Cardiac septum (tissue), 1 donor: ENCODE measurements around the gene PIP4K2A. TPM values are rescaled to one million over a fixed set of nuclear protein-coding genes. Genes with fewer than 3 reads are reported as not detected.
"Not testable (repeated sequence)": the region's sequence is repeated elsewhere in the genome, so short reads cannot be mapped to it uniquely, and the experiment has no call there.

ENCODE experiments used
- DNase-seq: peaks from one replicate; pipeline ENCODE4 v3.0.0-alpha.2; 2020; ENCODE audit warnings: low spot score
- intact Hi-C: fragments of 100-400 bp; cut with DNase I; formaldehyde crosslinking; loops from one replicate; pipeline ENCODE4 v1.14.0; 2022
- total RNA-seq: library from RNA; stranded (reverse); fragmentation: NEBNext Ultra II Directional; extraction: Animal tissue kit (Norgen Biotek cat#: 25700); gene quantifications from one replicate; pipeline ENCODE4 v1.2.1, GENCODE V29; 2021
- donor health status: DM: no; HTN: no; CAD: no.

The PIP4K2A gene
- total RNA-seq, 1 donor from 2014 or later, result 20.0 TPM

- no peak for DNase-seq
- intact Hi-C loops, result no loop called here
Measured at GRCh38 chr10:22700489-22700888, 13.9 kb downstream of the PIP4K2A start.

GRCh38 chr10:22699976-22700375 is 14.4 kb downstream of the PIP4K2A start:
- intact Hi-C loops, result no loop called here
- DNase-seq, result no peak

- DNase-seq, result no peak
- intact Hi-C loops, result no loop called here
Measured at GRCh38 chr10:22698941-22699440, 15.4 kb downstream of the PIP4K2A start.

GRCh38 chr10:22697800-22698199 is 16.6 kb downstream of the PIP4K2A start:
- DNase-seq, result no peak
- intact Hi-C loops, result no loop called here

- intact Hi-C loops, result no loop called here
- DNase-seq, result no peak
Measured at GRCh38 chr10:22697101-22697500, 17.3 kb downstream of the PIP4K2A start.

- intact Hi-C loops, result no loop called here
- no peak for DNase-seq
Measured at GRCh38 chr10:22693860-22694259, 20.5 kb downstream of the PIP4K2A start.

- intact Hi-C loops, result no loop called here
- no peak for DNase-seq
Measured at GRCh38 chr10:22693371-22693784, 21.0 kb downstream of the PIP4K2A start.

GRCh38 chr10:22692119-22692518 is 22.3 kb downstream of the PIP4K2A start:
- DNase-seq, intact Hi-C loops: not testable (repeated sequence)

GRCh38 chr10:22690614-22691431 is 23.6 kb downstream of the PIP4K2A start:
- intact Hi-C loops, result no loop called here
- DNase-seq, result no peak

- intact Hi-C loops, result no loop called here
Measured at GRCh38 chr10:22690158-22690557, 24.2 kb downstream of the PIP4K2A start.

GRCh38 chr10:22686347-22686746 is 28.0 kb downstream of the PIP4K2A start:
- intact Hi-C loops, result no loop called here
- no peak for DNase-seq

More at GRCh38 chr10:22690158-22690557, 24.2 kb downstream of the PIP4K2A start:
- no peak for DNase-seq

GRCh38 chr10:22685926-22686325 is 28.5 kb downstream of the PIP4K2A start:
- DNase-seq, result no peak
- intact Hi-C loops, result no loop called here

- DNase-seq, result no peak
- intact Hi-C loops, result no loop called here
Measured at GRCh38 chr10:22684699-22685098, 29.7 kb downstream of the PIP4K2A start.

- intact Hi-C loops, result no loop called here
- DNase-seq, result no peak
Measured at GRCh38 chr10:22683140-22683389, 31.3 kb downstream of the PIP4K2A start.

- DNase-seq, result no peak
- intact Hi-C loops, result no loop called here
Measured at GRCh38 chr10:22682237-22683139, 31.9 kb downstream of the PIP4K2A start.

- intact Hi-C loops, result no loop called here
- no peak for DNase-seq
Measured at GRCh38 chr10:22681783-22682183, 32.6 kb downstream of the PIP4K2A start.

GRCh38 chr10:22681301-22681700 is 33.1 kb downstream of the PIP4K2A start:
- DNase-seq, result no peak
- intact Hi-C loops, result no loop called here

- DNase-seq, result no peak
- intact Hi-C loops, result no loop called here
Measured at GRCh38 chr10:22679608-22680007, 34.8 kb downstream of the PIP4K2A start.

GRCh38 chr10:22677333-22677732 is 37.0 kb downstream of the PIP4K2A start:
- no peak for DNase-seq

GRCh38 chr10:22676435-22676834 is 37.9 kb downstream of the PIP4K2A start:
- no peak for DNase-seq
- intact Hi-C loops, result no loop called here

More at GRCh38 chr10:22677333-22677732, 37.0 kb downstream of the PIP4K2A start:
- intact Hi-C loops, result no loop called here

GRCh38 chr10:22674573-22674930 is 39.8 kb downstream of the PIP4K2A start:
- intact Hi-C loops, result no loop called here

More at GRCh38 chr10:22674573-22674930, 39.8 kb downstream of the PIP4K2A start:
- DNase-seq, result no peak
